Activated T-helper 1 cell treated with anti-CD3 and anti-CD28 coated beads, Interleukin-12 subunit alpha, Interleukin-12 subunit beta, Interleukin-2, Interleukin-4 antibody, amounts not matched to agents 30 ng/mL and 10 ng/mL and 1 ng/mL, durations not matched to agents 14 hours and 24 hours and 36 hours (primary cell): ENCODE data around the gene SLC16A13. TPM values are rescaled to one million over a fixed set of nuclear protein-coding genes. Genes with fewer than 3 reads are reported as not detected.

Experiments
- DNase-seq: peaks from one replicate; pipeline ENCODE4 v3.0.0; 2021; ENCODE audit warnings: low spot score
- H3K27ac Mint-ChIP-seq: one replicate; pipeline ENCODE4 v1.8.0; 2021; ENCODE audit warnings: mild to moderate bottlenecking, mixed read lengths
- H3K27me3 Mint-ChIP-seq: one replicate; pipeline ENCODE4 v1.8.0; 2022; ENCODE audit warnings: mild to moderate bottlenecking, moderate library complexity, mixed read lengths; ENCODE audit not compliant: insufficient read depth
- H3K36me3 Mint-ChIP-seq: one replicate; pipeline ENCODE4 v1.8.0; 2021; ENCODE audit warnings: low read depth, mixed read lengths
- H3K4me1 Mint-ChIP-seq: one replicate; pipeline ENCODE4 v1.8.0; 2021; ENCODE audit warnings: low read depth, mixed read lengths
- H3K4me3 Mint-ChIP-seq: one replicate; pipeline ENCODE4 v1.8.0; 2021; ENCODE audit warnings: mild to moderate bottlenecking, moderate library complexity, mixed read lengths
- H3K9me3 Mint-ChIP-seq: one replicate; pipeline ENCODE4 v1.8.0; 2021; ENCODE audit warnings: mixed read lengths
- intact Hi-C: fragments of 100-400 bp; cut with micrococcal nuclease; formaldehyde crosslinking; loops from one replicate; pipeline ENCODE4 v1.15.1; 2024
- total RNA-seq: library from RNA; stranded (reverse); gene quantifications from 2 replicates; pipeline ENCODE4 v1.2.3, GENCODE V29; 2022

The SLC16A13 gene
- total RNA-seq, 1 donor from 2014 or later = 14.8 TPM

- intact Hi-C loops = no loop called here
- Mint-ChIP-seq H3K4me1 (peaks cover 65% of the 10 kb centered on the region), H3K36me3 (peaks cover 4% of the 10 kb centered on the region), H3K9me3 (peaks cover 7% of the 10 kb centered on the region), H3K4me3 (no peak overlapping the region), H3K27ac (peak overlapping the region; percentile 23), H3K27me3 (peaks cover 2% of the 10 kb centered on the region)
- DNase-seq = no peak
Measured at GRCh38 chr17:7025245-7025644, 10.6 kb upstream of the SLC16A13 start.

- Mint-ChIP-seq H3K27me3 (peaks cover under 1% of the 10 kb centered on the region), H3K36me3 (peaks cover 4% of the 10 kb centered on the region), H3K4me1 (peaks cover 62% of the 10 kb centered on the region), H3K27ac (no peak overlapping the region), H3K4me3 (no peak overlapping the region), H3K9me3 (peaks cover 7% of the 10 kb centered on the region)
- intact Hi-C loops = no loop called here
- DNase-seq = no peak
Measured at GRCh38 chr17:7026471-7027115, 9.2 kb upstream of the SLC16A13 start.

GRCh38 chr17:7027335-7027734 is 8.5 kb upstream of the SLC16A13 start:
- H3K36me3 Mint-ChIP-seq = peaks cover 4% of the 10 kb centered on the region
- peaks cover 65% of the 10 kb centered on the region for H3K4me1 Mint-ChIP-seq
- DNase-seq = no peak

GRCh38 chr17:7029096-7029495 is 6.7 kb upstream of the SLC16A13 start:
- Mint-ChIP-seq H3K27ac (peak overlapping the region; percentile 94), H3K27me3 (no peaks in the 10 kb centered on the region), H3K9me3 (peaks cover 7% of the 10 kb centered on the region), H3K4me3 (peak overlapping the region; percentile 23), H3K4me1 (peaks cover 62% of the 10 kb centered on the region), H3K36me3 (peaks cover 7% of the 10 kb centered on the region)
- intact Hi-C loops = no loop called here
- no peak for DNase-seq

More at GRCh38 chr17:7027335-7027734, 8.5 kb upstream of the SLC16A13 start:
- H3K4me3 Mint-ChIP-seq = no peak overlapping the region
- intact Hi-C loops = no loop called here
- peaks cover 7% of the 10 kb centered on the region for H3K9me3 Mint-ChIP-seq
- H3K27ac Mint-ChIP-seq = no peak overlapping the region
- no peaks in the 10 kb centered on the region for H3K27me3 Mint-ChIP-seq

GRCh38 chr17:7029659-7030058 is 6.2 kb upstream of the SLC16A13 start:
- no peak for DNase-seq
- Mint-ChIP-seq H3K27ac (peak overlapping the region; percentile 94), H3K4me3 (peak overlapping the region; percentile 73), H3K4me1 (peaks cover 60% of the 10 kb centered on the region), H3K9me3 (peaks cover 7% of the 10 kb centered on the region), H3K36me3 (peaks cover 9% of the 10 kb centered on the region), H3K27me3 (no peaks in the 10 kb centered on the region)
- intact Hi-C loops = loop anchor here (10.0 kb wide), 1 partner anchor 655 kb away; the partner anchor contains the start of genes TP53 and WRAP53

- intact Hi-C loops = loop anchor here (1.0 to 10.0 kb wide), 7 partner anchors 12 to 1549 kb away; partner anchors contain the start of genes BCL6B, DERL2, EIF5A and GABARAP
- Mint-ChIP-seq H3K4me3 (peak overlapping the region; percentile 95), H3K36me3 (peaks cover 18% of the 10 kb centered on the region), H3K27me3 (no peaks in the 10 kb centered on the region), H3K27ac (peak overlapping the region; percentile 93), H3K4me1 (peaks cover 70% of the 10 kb centered on the region), H3K9me3 (peaks cover 1% of the 10 kb centered on the region)
- no peak for DNase-seq
Measured at GRCh38 chr17:7034955-7035590, 742 bp upstream of the SLC16A13 start.

GRCh38 chr17:7038025-7038862 is 2.4 kb downstream of the SLC16A13 start:
- H3K9me3 Mint-ChIP-seq = no peaks in the 10 kb centered on the region
- intact Hi-C loops = loop anchor here (5.0 to 10.0 kb wide), 3 partner anchors 269 to 647 kb away; partner anchors contain the start of genes EIF5A, TP53 and WRAP53
- peaks cover 41% of the 10 kb centered on the region for H3K4me1 Mint-ChIP-seq
- no peak for DNase-seq
- peak overlapping the region; percentile 22 for H3K27ac Mint-ChIP-seq
- peaks cover 2% of the 10 kb centered on the region for H3K27me3 Mint-ChIP-seq
- H3K36me3 Mint-ChIP-seq = peaks cover 15% of the 10 kb centered on the region
- peak overlapping the region; percentile 57 for H3K4me3 Mint-ChIP-seq

- DNase-seq = no peak
Measured at GRCh38 chr17:7039832-7040231, 4.0 kb downstream of the SLC16A13 start.

GRCh38 chr17:7041607-7042500 is 6.0 kb downstream of the SLC16A13 start:
- Mint-ChIP-seq H3K36me3 (peaks cover 12% of the 10 kb centered on the region), H3K4me3 (peak overlapping the region; percentile 39), H3K27me3 (peaks cover 10% of the 10 kb centered on the region), H3K4me1 (peaks cover 25% of the 10 kb centered on the region), H3K9me3 (no peaks in the 10 kb centered on the region), H3K27ac (no peak overlapping the region)
- DNase-seq = no peak
- intact Hi-C loops = no loop called here

More at GRCh38 chr17:7039832-7040231, 4.0 kb downstream of the SLC16A13 start:
- Mint-ChIP-seq H3K36me3 (peaks cover 12% of the 10 kb centered on the region), H3K4me1 (peaks cover 31% of the 10 kb centered on the region), H3K4me3 (no peak overlapping the region), H3K9me3 (no peaks in the 10 kb centered on the region), H3K27ac (peak overlapping the region; percentile 77), H3K27me3 (peaks cover 7% of the 10 kb centered on the region)
- intact Hi-C loops = loop anchor here (5.0 to 10.0 kb wide), 3 partner anchors 267 to 645 kb away; partner anchors contain the start of genes EIF5A, TP53 and WRAP53

- H3K9me3 Mint-ChIP-seq = no peaks in the 10 kb centered on the region
- DNase-seq = no peak
- H3K4me1 Mint-ChIP-seq = peaks cover 32% of the 10 kb centered on the region
- H3K27ac Mint-ChIP-seq = no peak overlapping the region
- H3K4me3 Mint-ChIP-seq = peak overlapping the region; percentile 54
- intact Hi-C loops = no loop called here
- peaks cover 10% of the 10 kb centered on the region for H3K27me3 Mint-ChIP-seq
- peaks cover 12% of the 10 kb centered on the region for H3K36me3 Mint-ChIP-seq
Measured at GRCh38 chr17:7042501-7043181, 6.8 kb downstream of the SLC16A13 start.

GRCh38 chr17:7043182-7043496 is 7.3 kb downstream of the SLC16A13 start:
- no peaks in the 10 kb centered on the region for H3K9me3 Mint-ChIP-seq
- H3K4me1 Mint-ChIP-seq = peaks cover 33% of the 10 kb centered on the region
- no peak overlapping the region for H3K27ac Mint-ChIP-seq
- DNase-seq = no peak
- intact Hi-C loops = no loop called here
- H3K27me3 Mint-ChIP-seq = peaks cover 10% of the 10 kb centered on the region
- H3K36me3 Mint-ChIP-seq = peaks cover 12% of the 10 kb centered on the region
- H3K4me3 Mint-ChIP-seq = peak overlapping the region; percentile 54
